Middle frontal gyrus (tissue), 1 donor: ENCODE results near the gene LIMK2.
"Not testable (repeated sequence)": the region's sequence is repeated elsewhere in the genome, so short reads cannot be mapped to it uniquely, and the experiment has no call there.

Experiments used
- DNase-seq: peaks from one replicate; pipeline ENCODE4 v3.0.0-alpha.2; 2015; ENCODE audit warnings: low spot score; ENCODE audit errors: extremely low spot score

Gene LIMK2

DNA sequence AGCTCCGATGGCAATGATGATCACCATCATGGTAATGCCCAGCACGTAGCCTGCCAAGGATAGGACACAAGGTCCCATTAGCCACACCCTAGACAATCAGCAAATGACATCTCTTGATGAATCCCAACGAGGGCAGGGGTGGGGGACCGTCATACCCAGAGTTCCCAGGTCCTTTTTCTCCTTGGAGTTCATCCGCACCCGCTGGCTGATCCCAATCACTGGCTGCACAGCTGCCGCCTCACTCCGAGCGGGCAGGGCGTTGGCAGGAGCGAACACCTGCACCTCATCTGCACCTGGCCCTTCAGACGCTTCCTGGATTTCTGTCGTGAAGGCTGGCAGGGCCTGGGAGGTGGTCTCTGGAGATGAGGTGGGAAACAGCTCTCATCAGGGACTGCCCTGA, 77.2 kb downstream of the LIMK2 start:
- no peak for DNase-seq

DNA sequence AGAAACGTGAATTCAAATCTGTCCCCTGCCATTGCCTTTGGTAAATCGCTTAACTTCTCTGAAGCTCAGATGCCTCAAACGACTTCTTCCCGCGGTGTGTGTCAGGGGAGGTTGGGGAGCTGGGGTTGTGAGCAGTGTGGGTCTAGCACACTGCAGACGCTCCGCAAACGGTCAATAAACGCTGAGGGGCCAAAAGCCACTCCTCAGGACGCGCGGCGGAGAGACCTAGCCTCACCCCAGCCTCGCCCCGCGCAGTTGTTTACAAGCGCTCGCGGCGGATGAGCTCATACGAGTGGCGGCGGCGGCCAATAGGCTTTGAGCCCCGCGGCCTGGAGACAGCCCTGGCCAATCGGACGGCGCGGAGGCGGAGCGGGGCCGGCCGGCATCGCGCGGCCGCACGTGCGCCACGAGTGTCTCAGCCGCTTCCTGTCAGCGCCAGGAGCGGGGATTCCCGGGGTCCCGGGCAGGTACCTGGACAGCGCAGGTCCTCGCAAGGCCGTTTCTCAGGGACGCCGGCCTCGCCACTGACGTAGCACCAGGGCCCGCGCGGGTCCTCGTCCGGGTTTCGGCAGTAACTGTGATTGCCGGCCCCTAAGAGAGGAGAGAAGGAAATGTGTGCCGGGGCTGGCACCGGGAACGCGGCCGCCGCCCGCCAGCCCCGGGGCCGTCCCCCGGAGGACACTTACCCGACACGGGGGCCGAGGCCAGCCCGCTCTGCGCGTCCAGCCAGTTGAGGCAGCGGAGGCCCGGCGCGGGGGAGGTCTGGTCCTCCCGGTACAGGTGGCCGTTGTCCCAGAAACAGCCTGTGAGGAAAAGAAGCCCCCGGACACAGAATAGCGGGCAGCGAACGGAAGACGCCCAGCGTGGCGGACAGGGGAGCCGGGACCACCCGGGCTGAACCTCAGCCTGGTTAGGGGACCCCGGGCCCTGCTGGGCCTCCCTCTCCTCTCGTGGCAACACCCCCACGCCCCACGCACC, 78.7 kb downstream of the LIMK2 start:
- DNase-seq = peak; percentile 93

DNA sequence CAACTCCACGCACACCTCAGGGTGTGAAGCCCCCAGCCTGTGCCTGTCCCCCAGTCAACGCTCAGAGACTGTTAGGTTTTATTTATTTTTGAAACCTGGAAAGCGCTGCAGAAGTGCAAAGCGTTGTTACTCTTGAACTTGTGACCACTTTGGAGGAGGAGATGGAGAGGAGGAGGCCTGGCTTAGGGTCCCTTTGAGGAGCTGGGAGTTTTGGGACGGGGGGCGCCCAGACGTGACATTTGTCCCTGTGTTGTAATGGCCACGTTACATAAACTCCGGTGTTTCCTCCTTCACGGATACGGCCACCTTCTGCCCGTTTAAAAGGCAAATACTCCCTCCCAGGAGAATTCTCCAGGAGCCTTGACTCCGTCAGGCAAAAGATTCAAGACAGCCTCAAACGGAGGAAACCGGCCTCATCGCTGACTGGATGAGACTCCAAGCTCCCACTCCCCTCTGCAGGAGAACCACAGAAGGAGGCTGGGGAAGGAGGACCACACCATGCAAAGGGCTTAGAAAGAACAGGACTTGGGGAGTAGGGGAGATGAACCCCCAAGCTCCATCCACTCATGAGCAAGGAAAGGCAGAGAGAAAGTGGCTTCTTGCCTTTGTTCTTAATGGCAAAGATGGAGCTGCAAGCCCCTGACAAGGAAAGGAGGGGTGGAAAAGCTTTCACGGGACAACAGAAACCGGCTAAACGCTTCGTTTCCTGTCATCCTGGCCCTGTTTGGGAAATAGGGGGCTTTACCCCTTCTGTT, 79.6 kb downstream of the LIMK2 start:
- no peak for DNase-seq

DNA sequence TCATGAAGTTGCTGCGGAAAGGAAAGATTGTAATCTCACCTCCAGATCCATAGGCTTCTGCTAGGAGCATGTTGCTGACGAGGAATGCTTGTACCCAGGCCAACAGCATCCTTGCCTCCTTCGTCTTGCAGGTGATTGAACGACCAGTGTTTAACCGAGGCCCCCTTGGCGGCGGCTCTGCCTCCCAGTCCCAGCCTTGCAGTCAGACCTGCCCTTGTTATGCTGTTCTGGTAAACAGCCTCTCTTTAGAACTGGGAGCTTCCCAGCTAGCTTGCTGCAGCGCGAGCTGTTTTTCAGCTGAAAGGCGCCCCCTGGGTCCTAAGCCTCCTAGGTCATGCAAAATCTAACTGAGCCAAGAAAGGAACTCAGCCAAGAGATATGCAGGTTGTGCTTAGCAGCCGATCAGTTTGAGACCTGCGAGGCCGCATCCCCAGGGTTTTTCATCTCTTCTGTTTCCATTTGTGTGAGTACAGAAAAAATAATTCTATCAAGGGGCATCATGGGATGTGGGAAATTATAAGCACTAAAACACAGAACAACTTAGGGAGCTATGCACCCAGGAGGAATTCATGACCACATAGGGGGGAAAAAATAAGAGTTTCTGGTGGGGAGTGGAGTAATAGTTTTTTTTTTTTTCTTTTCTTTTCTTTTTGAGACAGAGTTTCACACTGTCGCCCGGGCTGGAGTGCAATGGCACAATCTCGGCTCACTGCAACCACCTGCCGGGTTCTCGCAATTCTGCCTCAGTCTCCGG, 80.3 kb downstream of the LIMK2 start, which contains the start of gene PIK3IP1:
PIK3IP1 (minus strand) TSS at position 253 of the 754 bp plus-strand sequence; CDS start at position 109, 144 bp downstream.
- DNase-seq = peak; percentile 81

DNA sequence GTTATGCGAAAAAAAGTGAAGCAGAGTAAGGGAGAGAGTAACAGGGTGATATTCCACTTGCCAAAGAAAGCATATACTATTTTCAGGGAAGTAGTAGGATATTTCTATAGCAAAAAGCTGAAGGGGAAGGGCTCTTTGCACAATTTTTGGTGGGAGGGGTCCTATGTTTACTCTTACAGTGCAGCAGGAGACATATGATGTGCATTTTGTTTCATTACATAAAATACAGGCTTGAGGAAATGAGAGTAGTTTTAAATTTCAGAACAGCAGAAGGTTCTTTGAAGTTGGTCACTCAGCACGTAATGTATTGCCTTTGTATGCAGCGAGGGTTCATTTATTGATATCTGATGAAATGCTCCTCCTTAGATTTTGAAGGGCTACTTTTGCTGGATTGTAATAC, 83.3 kb downstream of the LIMK2 start:
- no peak for DNase-seq

DNA sequence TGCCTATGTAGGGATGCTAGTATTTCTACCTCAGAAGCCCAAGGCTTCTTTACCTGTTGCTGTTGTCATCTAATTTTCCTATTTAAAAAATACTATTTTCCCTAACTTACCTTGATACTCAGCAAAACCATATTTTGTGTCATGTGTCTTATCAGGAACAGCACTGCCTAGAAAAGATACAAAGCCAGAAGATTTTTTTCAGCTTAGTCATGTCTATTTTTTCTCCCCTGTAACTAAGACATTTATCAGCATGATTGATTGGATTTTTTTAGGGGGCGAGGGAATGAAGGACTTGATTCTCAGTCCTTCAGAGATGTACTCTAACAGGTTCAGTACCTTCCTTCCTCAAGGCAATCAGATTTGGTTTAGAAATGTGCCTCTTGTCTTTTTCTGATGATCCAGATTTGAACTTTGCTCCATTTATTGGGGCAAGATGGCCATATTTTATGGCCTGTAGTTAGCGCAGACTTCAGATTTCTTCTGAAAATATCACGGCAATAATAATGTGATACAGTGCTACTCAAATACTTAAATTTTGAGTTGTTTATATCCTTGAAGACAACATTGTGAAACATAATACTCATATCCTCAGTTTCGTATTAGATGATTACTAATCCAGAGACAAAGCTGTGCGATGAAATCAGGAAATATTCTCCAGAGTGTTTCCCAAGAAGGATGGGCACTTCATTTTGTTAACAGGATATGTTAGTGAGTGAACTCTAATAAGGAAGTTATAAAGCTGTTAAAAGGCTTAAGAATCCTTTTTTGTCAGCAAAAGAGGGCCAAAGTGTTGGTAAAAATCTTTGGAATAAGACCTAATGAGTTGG, 83.9 kb downstream of the LIMK2 start:
- DNase-seq = no peak

DNA sequence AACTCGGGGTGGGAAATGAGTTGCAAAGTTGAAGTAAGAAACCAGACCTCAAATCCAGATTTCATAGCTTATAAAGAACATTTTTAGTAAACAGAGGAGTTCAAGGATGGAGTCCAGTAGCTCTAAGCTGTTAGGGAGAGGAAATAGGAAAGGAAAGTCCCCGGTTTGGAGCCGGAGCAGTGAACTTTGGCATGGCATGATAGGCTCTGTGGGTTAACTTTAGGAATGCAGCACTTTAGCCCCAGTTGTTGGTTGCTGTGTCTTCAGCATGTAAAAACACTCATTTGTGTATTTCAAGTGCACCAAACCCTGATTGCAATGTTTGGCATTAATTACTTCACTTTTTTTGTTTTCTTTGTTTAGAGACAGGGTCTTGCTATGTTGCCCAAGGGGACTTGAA, 88.8 kb downstream of the LIMK2 start:
- no peak for DNase-seq

DNA sequence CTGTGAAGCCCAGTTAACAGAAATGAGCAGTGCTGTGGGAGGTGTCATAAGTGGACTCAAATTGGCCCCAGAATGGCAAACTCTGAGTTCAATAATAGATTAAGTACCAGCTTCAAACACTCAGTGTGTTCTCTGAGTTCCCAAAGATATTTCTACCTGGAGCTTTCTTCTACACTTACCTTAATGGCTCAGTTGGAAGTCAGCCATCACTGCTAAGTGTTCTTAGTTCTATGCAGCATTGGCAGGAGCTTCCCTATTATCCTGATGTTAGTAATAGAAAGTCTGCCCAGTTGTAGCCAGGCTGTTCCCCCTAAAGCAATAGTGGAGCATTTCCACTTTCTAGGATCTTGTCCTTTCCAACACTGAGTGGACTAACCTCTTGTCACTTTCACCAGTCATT, 89.9 kb downstream of the LIMK2 start:
- DNase-seq = no peak

DNA sequence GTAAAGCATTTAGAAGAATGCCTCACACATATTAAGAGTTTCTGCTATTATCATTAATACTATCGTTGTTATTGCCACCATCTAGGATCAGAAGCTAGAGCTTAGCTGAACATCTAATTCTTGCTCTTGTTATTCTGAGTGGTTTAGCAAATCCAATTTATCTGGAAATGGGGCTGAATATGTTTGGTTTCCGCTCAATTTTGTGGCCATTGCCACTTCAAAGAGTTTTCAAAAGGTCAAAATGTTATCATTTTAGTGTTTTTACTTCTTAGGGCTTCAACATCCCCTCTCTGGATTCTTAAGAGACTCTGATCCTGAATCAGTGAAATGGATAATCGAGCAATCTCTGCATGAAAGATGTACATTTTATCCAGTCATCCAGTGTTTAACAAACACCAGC, 90.4 kb downstream of the LIMK2 start:
- no peak for DNase-seq

DNA sequence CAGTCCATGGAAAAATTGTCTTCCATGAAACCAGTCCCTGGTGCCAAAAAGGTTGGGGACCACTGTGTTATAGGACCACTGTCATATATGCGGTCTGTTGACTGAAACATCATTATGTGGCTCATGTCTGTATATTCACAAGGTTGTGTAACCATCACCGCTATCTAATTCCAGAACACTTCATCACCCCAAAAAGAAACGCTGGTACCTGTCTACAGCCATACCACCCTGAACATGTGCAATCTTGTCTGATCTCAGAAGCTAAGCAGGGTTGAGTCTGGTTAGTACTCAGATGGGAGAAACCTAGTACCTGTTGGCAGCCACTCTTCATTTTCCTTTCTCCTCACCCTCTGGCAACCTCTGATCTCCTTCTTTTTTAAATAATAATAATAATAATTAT, 93.1 kb downstream of the LIMK2 start:
- no peak for DNase-seq

DNA sequence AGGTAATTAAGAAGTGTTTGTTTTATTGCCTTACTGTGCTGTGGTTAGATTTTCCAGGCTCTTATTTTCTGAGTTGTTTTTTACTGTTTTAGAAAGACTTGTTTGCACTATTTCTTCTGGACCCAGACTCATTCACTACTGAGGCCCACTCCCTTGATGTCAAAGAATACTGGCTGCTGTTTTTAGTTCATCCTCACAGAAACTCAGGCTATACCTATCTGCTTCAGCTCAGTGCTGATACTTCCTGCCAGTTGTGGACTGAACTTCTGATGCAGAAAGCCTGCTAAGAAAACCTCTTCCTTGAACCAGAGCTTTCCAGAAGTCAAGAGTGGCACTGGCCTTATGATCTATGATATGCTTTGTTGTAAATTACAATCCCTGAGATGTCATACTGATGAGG, 96.1 kb downstream of the LIMK2 start:
- no peak for DNase-seq

DNA sequence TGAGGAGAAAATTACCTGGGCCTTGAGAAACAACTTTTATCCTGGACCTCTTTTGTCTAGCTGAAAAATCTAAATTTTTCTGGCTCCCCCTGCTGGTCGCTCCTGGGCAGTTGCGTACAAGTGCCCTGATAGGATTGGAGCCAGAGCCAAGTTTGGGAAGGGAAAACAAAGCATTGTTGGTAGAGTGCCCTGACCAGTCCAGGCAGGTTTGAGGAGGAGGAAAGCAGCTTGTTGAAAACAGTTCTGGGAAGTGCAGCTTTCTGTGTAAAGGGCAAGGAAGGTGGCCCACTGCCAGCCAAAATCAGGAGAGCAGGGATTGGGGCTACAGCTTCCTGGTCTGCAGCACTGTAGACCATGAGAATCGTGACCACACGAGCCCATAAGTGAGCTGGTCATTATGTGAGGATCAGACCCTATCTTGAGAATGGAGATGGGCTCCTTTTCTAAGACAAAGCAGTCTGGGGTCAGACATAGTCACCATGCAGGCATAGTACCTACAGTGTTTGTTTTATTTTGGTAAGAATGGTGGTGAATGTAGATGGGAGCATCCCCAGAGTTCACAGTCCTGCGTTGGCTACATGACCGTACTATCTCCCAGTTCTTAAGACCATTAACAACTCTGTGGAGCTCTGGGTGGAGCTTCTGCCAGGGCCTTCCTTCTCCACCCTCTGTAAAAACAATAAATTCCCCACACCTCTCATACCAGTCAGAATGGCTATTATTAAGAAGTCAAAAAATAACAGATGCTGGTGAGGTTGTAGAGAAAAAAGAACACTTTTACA, 101.5 kb downstream of the LIMK2 start:
- DNase-seq = peak; percentile 48

DNA sequence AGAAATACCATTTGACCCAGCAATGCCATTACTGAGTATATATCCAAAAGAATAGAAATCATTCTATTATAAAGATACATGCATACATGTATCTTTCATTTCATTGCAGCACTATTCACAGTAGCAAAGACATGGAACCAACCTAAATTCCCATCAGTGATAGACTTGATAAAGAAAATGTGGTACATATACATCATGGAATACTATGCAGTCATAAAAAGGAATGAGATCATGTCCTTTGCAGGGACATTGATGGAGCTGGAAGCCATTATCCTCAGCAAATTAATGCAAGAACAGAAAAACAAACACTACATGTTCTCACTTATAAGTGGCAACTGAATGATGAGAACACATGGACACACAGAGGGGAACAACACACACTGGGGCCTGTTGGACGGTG, 102.1 kb downstream of the LIMK2 start:
- not testable (repeated sequence) for DNase-seq

DNA sequence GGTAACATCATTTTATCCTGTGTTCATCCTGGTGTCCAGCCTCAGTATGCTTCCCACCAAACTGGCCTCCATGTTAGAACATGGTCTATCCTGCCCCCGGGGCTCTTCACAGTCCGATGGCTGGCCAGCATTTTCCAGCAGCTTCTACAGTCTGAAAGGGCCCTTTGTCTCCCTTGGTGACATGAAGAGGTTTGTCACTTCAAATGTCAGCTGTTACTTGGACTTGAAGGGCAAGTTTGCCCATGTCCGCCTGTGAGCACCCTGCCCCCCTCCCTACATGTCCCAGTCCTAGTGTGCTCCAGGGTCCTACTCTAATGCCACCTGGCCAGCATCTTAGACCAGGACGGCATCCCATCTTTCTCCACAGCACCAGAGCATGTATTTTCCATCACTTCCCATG, 109.3 kb downstream of the LIMK2 start:
- no peak for DNase-seq

DNA sequence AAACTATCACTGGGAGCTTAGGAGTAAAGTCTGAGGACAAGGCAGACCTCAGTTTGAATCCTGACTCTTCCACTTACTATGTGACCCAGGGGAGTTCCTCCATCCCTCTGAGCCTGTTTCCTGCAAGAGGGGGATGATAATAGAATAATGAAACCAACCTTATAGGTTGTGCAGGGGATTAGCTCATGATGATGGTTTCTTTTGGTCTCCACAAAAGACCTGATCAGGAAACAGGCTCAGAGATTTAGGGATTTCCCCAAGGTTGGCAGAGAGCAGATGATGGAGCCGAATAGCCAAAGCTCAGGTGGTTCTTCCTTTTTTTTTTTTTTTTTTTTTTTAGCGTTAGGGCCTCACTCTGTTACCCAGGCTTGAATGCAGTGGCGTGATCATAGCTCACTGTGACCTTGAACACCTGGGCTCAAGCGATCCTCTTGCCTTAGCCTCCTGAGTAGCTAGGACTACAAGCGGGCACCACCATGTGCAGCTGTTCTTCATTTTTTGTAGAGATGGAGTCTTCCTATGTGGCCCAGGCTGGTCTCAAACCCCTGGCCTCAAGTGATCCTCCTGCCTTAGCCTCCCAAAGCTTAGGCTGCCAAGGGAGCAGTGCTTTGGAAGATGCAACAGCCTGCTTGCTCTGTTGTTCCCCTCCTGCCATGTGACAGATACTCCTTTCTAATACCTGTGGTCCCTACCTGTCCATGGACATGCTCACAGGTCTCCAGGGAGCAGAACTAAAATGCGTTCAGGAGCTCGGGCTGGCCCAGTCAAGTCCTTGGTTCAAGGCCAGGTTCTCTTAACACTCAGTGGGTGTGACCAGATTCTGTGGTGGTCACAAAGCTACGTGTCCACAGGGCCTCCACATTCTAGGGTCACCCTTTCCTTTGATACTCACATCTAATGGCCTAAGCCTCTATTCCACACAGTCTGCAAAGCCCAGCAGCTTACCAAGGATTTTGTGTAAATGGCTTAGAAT, 111.8 kb downstream of the LIMK2 start:
- no peak for DNase-seq

DNA sequence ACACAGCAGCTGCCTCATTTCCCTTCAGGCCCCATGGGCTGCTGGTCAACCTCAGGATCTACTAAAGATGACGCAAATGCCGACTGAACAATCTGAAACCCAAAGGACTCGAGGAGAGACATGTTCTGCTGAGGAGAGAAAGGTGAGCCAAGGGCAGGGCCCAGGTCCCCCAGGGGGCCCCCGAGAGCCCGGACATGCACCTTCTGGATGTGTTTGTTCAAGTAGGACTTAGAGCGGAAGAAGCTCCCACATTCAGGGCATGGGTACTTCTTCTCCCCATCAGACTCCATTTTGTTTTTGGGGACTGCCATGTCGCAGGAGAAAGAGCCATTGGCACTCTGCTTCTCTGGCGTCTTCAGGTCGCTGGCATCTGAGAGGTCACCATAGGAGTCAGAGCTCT, 114.8 kb downstream of the LIMK2 start:
- DNase-seq = no peak

DNA sequence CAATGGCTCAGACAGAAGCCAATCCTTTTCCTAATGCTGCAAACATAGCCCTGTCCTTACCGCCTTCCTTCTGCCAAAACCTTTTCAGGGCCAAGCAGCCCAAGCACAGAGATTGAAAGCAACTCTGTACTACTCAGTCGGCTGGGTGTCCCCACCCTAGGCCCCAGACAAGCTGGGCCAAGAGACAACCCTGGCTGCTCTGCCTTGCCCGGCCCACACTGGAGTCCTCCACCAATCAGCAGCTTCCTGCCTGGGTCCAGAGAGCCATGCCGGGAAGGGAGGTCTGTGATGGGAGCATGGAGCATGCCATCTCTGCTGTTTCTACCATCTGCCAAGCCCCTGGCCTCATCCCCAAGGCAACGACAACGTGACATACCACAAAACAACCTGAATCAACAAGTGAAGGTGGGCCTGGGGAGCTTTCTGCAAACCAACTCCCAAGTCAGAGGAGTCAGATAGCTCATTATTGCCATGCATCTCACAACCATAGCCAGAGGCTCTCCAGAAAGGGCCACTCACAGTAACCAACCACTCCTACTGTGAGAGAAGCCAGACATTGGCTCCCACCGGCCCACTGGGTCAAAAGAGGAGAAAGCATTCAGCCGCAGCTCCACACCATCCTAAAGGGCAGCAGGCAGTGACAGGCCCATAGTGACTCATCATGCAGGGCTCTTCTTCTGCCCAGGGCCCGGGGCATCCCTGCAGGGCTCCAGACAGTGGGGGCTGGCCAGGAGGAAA, 115.9 kb downstream of the LIMK2 start:
- DNase-seq = no peak

DNA sequence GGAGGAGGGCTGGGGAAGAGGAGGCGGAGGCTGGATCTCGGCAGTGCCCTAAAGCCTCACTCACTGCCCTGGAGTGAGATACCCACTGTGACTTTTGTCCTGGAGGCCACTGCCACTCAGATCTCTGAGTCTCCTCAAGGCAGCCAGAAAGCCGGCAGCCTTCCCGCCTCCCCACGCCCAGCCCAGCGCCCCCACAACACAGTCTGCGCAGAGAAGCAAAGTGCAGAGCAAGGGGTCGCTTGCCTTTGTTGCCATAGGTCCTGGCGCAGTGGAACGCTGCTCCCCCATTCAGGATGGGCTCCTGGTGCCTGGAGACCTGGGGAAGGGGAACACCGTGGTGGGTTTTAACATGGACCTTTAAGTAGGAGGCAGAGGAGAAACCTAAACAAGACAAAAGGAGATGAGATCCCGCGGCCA, 116.5 kb downstream of the LIMK2 start:
- no peak for DNase-seq
